Body of pancreas (tissue), 4 donors: ENCODE results near the gene ICE2. TPM values are rescaled to one million over a fixed set of nuclear protein-coding genes. Genes with fewer than 3 reads are reported as not detected.
A peak's percentile ranks its signal among the peaks of the same experiment; 100 is the strongest.

Experiments
- ATAC-seq: fragments of 150-250 bp; one replicate; pipeline ENCODE4 v1.9.1; 2016
- DNase-seq, 4 donors: peaks; one replicate each; pipeline ENCODE4 v3.0.0-alpha.2; 2019
- H3K27ac ChIP-seq, 4 donors: fragments of 200-600 bp; sonication (generic); 1 replicate in 3 of 4; 2 replicates in 1 of 4; pipeline versions ENCODE4 v1.5.1 to v1.6.1; 2016 to 2019; ENCODE audit warnings: mild to moderate bottlenecking in 1 of 4, mixed read lengths in 1 of 4, moderate library complexity in 1 of 4
- H3K27me3 ChIP-seq, 2 donors: fragments of 200-600 bp; sonication (generic); one replicate each; pipeline ENCODE4 v1.6.0; 2016; ENCODE audit warnings: mild to moderate bottlenecking in 1 of 2
- H3K36me3 ChIP-seq, 2 donors: fragments of 200-600 bp; sonication (generic); replicated peaks in 1 of 2; 2 replicates each; pipeline ENCODE4 v1.5.1; 2016; ENCODE audit warnings: low read depth in 2 of 2; ENCODE audit not compliant: insufficient read depth in 1 of 2
- H3K4me1 ChIP-seq: fragments of 200-600 bp; sonication (generic); one replicate; pipeline ENCODE4 v1.6.0; 2016
- H3K4me3 ChIP-seq, 2 donors: fragments of 200-600 bp; sonication (generic); 1 replicate in 1 of 2; 2 replicates in 1 of 2; pipeline ENCODE4 v1.5.1; 2016 to 2019
- H3K9me3 ChIP-seq, 3 donors: fragments of 200-600 bp; sonication (generic); 1 replicate in 2 of 3; 2 replicates in 1 of 3; pipeline ENCODE4 v1.5.1; 2016
- CTCF ChIP-seq, 7 experiments: fragments of 450-650 bp in 4 of 7; fragments of 200-600 bp in 3 of 7; sonication (generic) in 3 of 7; IDR thresholded peaks; one replicate each; pipeline ENCODE4 v1.5.1; 2016 to 2019; ENCODE audit warnings: antibody characterized with exemption in 7 of 7
- POLR2A ChIP-seq, 3 donors: fragments of 450-650 bp; IDR thresholded peaks; one replicate each; pipeline ENCODE4 v1.6.1; 2016; ENCODE audit warnings: antibody characterized with exemption in 3 of 3, mild to moderate bottlenecking in 2 of 3
- WGBS, 2 donors: methylation state at CpG; one replicate each; pipeline ENCODE4 v1.1.5; 2017; 5-methylcytosine and 5-hydroxymethylcytosine counted together
- intact Hi-C: fragments of 100-400 bp; cut with DNase I; formaldehyde crosslinking; loops from one replicate; pipeline ENCODE4 v1.15.1; 2023
- total RNA-seq, 2 donors: library from RNA; depleted of rRNA; stranded (reverse); fragments of >200 nt; gene quantifications; one replicate each; pipeline ENCODE4 v1.1.0, GENCODE V29; 2016

The ICE2 gene
- total RNA-seq, 2 donors from 2014 or later = 20.1 to 24.4 TPM

GRCh38 chr15:60392986-60393790 lies 85.8 kb downstream of the ICE2 start:
- Histone ChIP-seq H3K4me1 (peaks cover 80% of the 10 kb centered on the region), H3K9me3 (no peaks in the 10 kb centered on the region), H3K27me3 (no peaks in the 10 kb centered on the region), H3K36me3 (no peaks in the 10 kb centered on the region), H3K27ac (peak overlapping the region; percentile 83 to 98 (median 96)), H3K4me3 (no peak overlapping the region)
- WGBS, 2 donors = 30 to 31% methylated on average over 9 of the region's 9 CpGs
- TF ChIP-seq POLR2A (IDR thresholded peaks at IDR 0.05) (peak in 2 of 3 donors; percentile 72 to 73), CTCF (IDR thresholded peaks at IDR 0.05) (no peak)
- intact Hi-C loops = no loop called here
- DNase-seq (peak; percentile 73 to 91 (median 82)), ATAC-seq (peak; percentile 74)

GRCh38 chr15:60392601-60392985 lies 86.3 kb downstream of the ICE2 start:
- intact Hi-C loops = no loop called here
- Histone ChIP-seq H3K36me3 (no peaks in the 10 kb centered on the region), H3K9me3 (no peaks in the 10 kb centered on the region), H3K27ac (peak overlapping the region; percentile 62 to 98 (median 96)), H3K4me3 (no peak overlapping the region), H3K4me1 (peaks cover 79% of the 10 kb centered on the region), H3K27me3 (no peaks in the 10 kb centered on the region)
- DNase-seq (peak in 2 of 4 donors; percentile 19 to 45), ATAC-seq (peak; percentile 16)
- 36 to 40% methylated on average over 3 of the region's 3 CpGs for WGBS, 2 donors
- no peak for TF ChIP-seq POLR2A (IDR thresholded peaks at IDR 0.05)
- no peak for TF ChIP-seq CTCF (IDR thresholded peaks at IDR 0.05)

- DNase-seq (no peak), ATAC-seq (no peak)
- intact Hi-C loops = no loop called here
- no peak overlapping the region for H3K4me3 ChIP-seq
- no peaks in the 10 kb centered on the region for H3K36me3 ChIP-seq
- no peaks in the 10 kb centered on the region for H3K27me3 ChIP-seq
- peaks cover 75% of the 10 kb centered on the region for H3K4me1 ChIP-seq
- no peak for TF ChIP-seq POLR2A (IDR thresholded peaks at IDR 0.05)
- TF ChIP-seq CTCF (IDR thresholded peaks at IDR 0.05) = no peak
- peak overlapping the region; percentile 6 to 98 (median 96) for H3K27ac ChIP-seq
- WGBS, 2 donors = 27 to 35% methylated on average over 4 of the region's 4 CpGs
- H3K9me3 ChIP-seq = no peaks in the 10 kb centered on the region
Observed at GRCh38 chr15:60391722-60392315, 87.1 kb downstream of the ICE2 start.

- H3K36me3 ChIP-seq = no peaks in the 10 kb centered on the region
- H3K4me3 ChIP-seq = no peak overlapping the region
- peaks cover 68% of the 10 kb centered on the region for H3K4me1 ChIP-seq
- 60 to 61% methylated on average over 6 of the region's 6 CpGs for WGBS, 2 donors
- H3K27ac ChIP-seq = peak overlapping the region; percentile 6 to 98 (median 96)
- no peaks in the 10 kb centered on the region for H3K27me3 ChIP-seq
- DNase-seq (peak in 3 of 4 donors; percentile 15 to 48 (median 19)), ATAC-seq (peak; percentile 8)
- intact Hi-C loops = no loop called here
- no peaks in the 10 kb centered on the region for H3K9me3 ChIP-seq
- TF ChIP-seq POLR2A (IDR thresholded peaks at IDR 0.05) (no peak), CTCF (IDR thresholded peaks at IDR 0.05) (no peak)
Observed at GRCh38 chr15:60390871-60391501, 88.0 kb downstream of the ICE2 start.
